ENCODE results near the gene CHD5.

Gene CHD5

GRCh38 chr1:6200188-6200809, 20.2 kb upstream of the CHD5 start:
- DNase-seq = peak; percentile 80

GRCh38 chr1:6199298-6200187, 19.4 kb upstream of the CHD5 start, which contains the start of gene RPL22:
Gene RPL22 (minus strand): TSS chr1:6199595. CDS start chr1:6199573, 22 bp downstream.
- peak; percentile 100 for DNase-seq

- DNase-seq = no peak
Observed at GRCh38 chr1:6198646-6199297, 18.7 kb upstream of the CHD5 start.

GRCh38 chr1:6197746-6198427, 17.8 kb upstream of the CHD5 start:
- no peak for DNase-seq

- DNase-seq = no peak
Observed at GRCh38 chr1:6191968-6192367, 11.8 kb upstream of the CHD5 start.

GRCh38 chr1:6188466-6188865, 8.3 kb upstream of the CHD5 start:
- no peak for DNase-seq

GRCh38 chr1:6185635-6186382, 5.7 kb upstream of the CHD5 start:
- DNase-seq = no peak

- DNase-seq = no peak
Observed at GRCh38 chr1:6185151-6185550, 5.0 kb upstream of the CHD5 start.

- no peak for DNase-seq
Observed at GRCh38 chr1:6184083-6184783, 4.1 kb upstream of the CHD5 start.

- DNase-seq = no peak
Observed at GRCh38 chr1:6183520-6183989, 3.4 kb upstream of the CHD5 start.

- DNase-seq = no peak
Observed at GRCh38 chr1:6181347-6181770, 1.2 kb upstream of the CHD5 start.

- DNase-seq = no peak
Observed at GRCh38 chr1:6180707-6181311, 688 bp upstream of the CHD5 start.

- no peak for DNase-seq
Observed at GRCh38 chr1:6179564-6180175, 451 bp downstream of the CHD5 start.

- no peak for DNase-seq
Observed at GRCh38 chr1:6178751-6179563, 1.2 kb downstream of the CHD5 start.

- no peak for DNase-seq
Observed at GRCh38 chr1:6177681-6178380, 2.3 kb downstream of the CHD5 start.

GRCh38 chr1:6176779-6177178, 3.3 kb downstream of the CHD5 start:
- DNase-seq = no peak

- DNase-seq = no peak
Observed at GRCh38 chr1:6175411-6175828, 4.7 kb downstream of the CHD5 start.

- no peak for DNase-seq
Observed at GRCh38 chr1:6174621-6175410, 5.3 kb downstream of the CHD5 start.

All from NCI-H1092 treated with DMSO at 0.1 percent for 48 hours (cell line).